HK-2 (cell line): ENCODE measurements around the gene NFIA.
"Not testable (repeated sequence)": the region's sequence is repeated elsewhere in the genome, so short reads cannot be mapped to it uniquely, and the experiment has no call there.

Source experiments
- DNase-seq: peaks from one replicate; pipeline ENCODE4 v3.0.0-alpha.2; 2018; ENCODE audit not compliant: unreplicated experiment

The NFIA gene

DNA sequence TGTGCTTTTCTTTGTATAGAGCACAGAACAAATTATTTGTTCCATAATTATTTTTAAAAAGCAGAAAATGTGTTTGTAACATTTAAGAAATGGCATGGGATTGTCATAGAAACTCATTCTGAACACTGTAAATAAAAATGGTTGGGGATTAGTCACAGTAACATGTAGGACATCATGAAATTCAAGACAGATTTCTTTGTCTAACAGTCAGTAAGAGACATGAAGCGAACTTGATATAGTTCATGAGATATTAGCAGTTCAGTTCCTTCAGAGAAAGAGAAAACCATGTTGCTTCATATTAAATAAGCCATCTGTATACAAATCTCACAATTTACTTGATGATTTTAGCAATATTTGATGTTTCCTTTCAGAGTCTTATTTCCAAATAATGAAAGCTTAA is 19.7 kb downstream of the NFIA start:
- no peak for DNase-seq

GRCh38 chr1:61102621-61103020 is 20.3 kb downstream of the NFIA start:
- DNase-seq, result no peak

GRCh38 chr1:61104220-61104671 is 21.9 kb downstream of the NFIA start:
- no peak for DNase-seq

DNA sequence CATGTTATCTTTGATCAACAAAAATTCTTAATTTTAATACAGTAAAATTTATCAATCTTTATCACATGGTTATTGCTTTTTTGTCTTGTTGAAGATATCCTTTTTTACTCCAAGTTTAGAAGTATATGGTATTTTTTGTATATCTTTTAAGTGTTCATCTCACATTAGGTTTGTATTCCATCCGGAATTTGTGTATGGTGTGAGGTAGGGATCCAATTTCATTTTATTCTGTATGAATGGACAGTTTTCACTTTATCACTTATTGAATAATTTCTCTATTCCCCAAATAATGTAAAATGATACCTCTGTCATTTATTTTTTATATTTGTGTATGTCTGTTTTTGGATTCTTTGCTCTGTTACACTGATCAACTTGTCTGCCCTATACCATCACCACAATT is 25.3 kb downstream of the NFIA start:
- DNase-seq, result no peak

GRCh38 chr1:61109158-61109557 is 26.8 kb downstream of the NFIA start:
- no peak for DNase-seq

- no peak for DNase-seq
These were observed 27.5 kb downstream of the NFIA start for GRCh38 chr1:61109910-61110309.

GRCh38 chr1:61110554-61110953 is 28.2 kb downstream of the NFIA start:
- no peak for DNase-seq

GRCh38 chr1:61111084-61112004 is 29.0 kb downstream of the NFIA start:
- no peak for DNase-seq

DNA sequence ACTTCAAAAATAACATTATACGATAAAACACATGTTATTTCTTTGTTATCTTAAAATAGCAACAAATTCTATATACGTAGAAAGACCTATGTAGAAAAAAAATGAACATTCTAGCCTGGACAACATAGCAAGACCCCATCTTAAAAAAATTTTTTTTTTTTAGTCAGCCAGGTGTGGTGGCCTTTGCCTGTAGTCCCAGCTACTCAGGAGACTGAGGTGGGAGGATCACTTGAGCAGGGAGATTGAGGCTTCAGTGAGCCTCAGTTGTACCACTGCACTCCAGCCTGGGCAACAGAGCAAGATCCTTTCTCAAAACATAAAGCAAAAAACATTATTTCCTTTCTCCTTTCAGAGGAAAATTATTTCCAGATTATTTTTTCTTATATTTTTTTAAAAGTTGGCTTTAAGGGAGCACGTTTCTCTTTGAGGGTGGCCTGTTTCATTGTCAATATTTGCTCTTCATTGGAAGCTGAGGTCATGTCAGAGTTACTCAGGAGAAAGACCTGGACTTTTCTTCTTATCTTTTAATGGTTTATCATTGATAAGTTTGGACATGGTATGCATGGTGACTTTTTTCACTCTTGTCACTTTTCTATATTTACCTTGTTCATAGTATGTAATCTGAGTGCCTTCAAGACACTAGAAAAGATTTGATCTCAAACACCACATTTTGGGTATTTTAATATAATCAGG is 32.0 kb downstream of the NFIA start:
- DNase-seq, result no peak

DNA sequence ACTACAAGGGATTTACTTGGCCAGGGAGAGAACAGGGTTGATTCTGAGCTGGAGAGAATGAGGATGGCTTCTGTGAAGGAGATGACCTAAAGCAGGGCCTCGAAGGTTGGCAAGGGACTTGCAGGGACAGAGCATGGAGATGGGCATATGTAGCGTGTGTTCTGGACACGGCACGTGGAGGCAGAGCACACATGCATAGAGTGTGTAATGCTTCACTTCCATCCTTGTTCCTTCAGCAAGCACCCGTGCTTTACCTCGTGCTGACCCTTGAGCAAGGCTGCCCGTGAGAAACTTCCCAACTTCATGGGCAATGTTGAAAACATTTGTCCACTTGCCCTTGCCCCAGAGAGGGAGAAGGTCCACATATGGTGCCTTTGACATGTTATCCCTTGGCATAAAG is 33.1 kb downstream of the NFIA start:
- DNase-seq, result no peak

DNA sequence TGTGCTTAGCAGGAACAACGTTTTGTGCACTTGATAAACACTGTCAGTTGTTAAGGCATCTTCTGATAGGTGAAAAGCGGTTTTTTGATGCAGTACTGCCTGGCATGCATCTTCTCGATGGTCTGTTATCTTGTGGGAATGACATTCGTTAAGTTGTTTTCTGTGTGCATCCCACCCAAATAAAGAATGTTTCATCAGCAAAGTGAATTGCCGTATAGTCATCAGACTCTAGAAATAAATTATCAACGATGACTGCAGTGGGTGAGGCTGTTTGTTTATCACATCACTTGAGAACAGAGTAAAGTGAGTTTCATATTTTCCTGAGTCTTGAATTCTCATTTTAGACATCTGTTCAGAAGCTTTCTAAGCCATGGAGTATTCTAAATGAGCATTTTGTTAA is 34.1 kb downstream of the NFIA start:
- DNase-seq, result no peak

GRCh38 chr1:61117283-61117682 is 34.9 kb downstream of the NFIA start:
- DNase-seq, result no peak

DNA sequence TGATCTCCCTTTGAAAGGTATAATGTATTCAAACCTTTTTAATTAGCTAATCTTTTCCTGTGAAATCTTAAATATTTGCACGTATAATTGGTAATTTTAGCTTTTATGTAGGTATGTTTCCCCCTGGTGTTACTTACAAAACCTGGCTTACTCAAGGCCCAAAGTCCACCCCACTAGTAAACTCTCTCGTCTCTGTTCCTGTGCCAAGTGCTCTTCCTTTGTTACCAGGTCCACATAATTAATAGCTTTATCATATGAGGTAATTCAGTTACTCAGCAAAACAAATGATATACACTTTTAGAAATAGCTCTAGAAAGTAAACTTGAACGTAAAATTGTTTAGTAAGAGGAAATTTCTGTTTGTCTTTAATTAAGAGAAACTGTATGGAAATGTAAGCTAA is 36.7 kb downstream of the NFIA start:
- no peak for DNase-seq

- DNase-seq, result no peak
These were observed 38.0 kb downstream of the NFIA start for GRCh38 chr1:61120246-61120840.

GRCh38 chr1:61120998-61121397 is 38.6 kb downstream of the NFIA start:
- no peak for DNase-seq

- DNase-seq, result no peak
These were observed 39.3 kb downstream of the NFIA start for GRCh38 chr1:61121631-61122030.

DNA sequence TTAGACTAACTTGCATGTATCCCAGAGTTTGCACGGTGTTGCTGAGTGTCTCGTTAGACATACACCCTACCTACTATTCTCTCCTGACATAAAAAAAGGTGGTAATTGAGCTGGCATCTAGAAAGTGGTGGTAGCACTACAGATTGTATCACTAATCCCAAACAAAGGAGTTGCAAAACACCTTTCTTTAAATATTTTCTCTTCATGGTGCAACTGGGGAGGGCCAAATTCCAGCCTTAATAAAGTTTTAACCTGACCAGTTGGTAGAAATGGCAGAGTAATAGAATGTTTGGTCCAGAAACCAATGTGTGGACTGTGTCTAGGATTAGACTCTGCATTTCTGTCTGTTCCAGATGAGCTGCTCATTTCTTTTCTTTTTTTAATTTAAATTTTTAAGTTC is 40.0 kb downstream of the NFIA start:
- no peak for DNase-seq

- DNase-seq, result no peak
These were observed 41.0 kb downstream of the NFIA start for GRCh38 chr1:61123326-61123725.

GRCh38 chr1:61124078-61124477 is 41.7 kb downstream of the NFIA start:
- no peak for DNase-seq

GRCh38 chr1:61124696-61125095 is 42.3 kb downstream of the NFIA start:
- DNase-seq, result no peak

DNA sequence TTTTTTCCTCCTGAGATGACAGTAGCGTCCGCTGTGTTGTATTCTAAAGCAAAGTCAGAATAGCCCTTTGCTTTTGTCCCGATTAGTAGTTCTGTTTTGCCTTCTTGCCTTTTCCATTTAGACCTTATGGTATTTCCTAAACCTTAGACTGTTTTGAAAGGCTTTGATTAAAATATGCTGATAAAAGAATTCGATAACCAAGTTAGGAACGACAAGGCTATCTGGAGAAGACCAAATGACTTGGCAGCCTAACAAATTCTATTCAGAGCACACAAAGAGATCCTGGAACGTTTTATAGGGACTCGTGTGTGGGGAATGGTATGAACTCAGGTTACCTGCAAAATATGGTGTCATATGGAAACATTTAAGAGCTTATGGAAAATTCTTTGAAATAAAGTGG is 42.9 kb downstream of the NFIA start:
- no peak for DNase-seq

DNA sequence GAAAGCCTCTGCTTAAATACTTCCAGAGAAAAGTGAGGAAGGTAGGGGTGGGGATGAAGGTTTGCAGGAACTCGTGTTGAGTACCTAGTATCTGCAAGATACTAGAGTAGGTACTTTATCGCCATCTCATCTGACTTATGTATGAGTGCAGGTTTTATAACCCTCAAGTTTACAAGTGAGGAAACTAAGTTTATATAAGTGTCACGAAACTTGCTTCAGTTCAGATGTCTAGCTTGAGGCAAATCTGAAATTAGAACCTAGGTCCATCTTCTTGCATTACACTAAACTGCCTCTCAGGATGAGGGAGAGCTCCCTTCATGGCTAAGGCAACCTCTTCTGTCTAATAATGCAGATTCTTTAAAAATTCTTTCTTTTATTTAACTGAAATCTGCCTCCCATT is 43.5 kb downstream of the NFIA start:
- no peak for DNase-seq

DNA sequence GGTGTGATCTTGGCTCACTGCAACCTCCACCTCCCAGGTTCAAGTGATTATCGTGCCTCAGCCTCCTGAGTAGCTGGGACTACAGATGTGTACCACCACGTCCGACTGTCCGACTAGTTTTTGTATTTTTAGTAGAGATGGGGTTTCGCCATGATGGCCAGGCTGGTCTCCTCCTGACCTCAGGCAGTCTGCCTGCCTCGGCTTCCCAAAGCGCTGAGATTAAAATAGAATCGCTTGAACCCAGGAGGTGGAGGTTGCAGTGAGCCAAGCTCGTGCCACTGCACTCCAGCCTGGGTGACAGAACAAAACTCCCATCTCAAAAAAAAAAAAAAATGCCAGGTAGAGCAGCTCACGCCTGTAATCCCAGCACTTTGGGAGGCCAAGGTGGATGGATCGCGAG is 44.5 kb downstream of the NFIA start:
- not testable (repeated sequence) for DNase-seq
